H1 (cell line): ENCODE results near the gene TRMT10C. TPM values are rescaled to one million over a fixed set of nuclear protein-coding genes. Genes with fewer than 3 reads are reported as not detected.

Experiments
- CHD7 ChIP-seq: fragments of 300-600 bp; sonication (generic); IDR thresholded peaks from 2 replicates; pipeline ENCODE4 v1.7.1; 2012; ENCODE audit warnings: low read length, moderate library complexity, mild to moderate bottlenecking, inconsistent platforms; ENCODE audit not compliant: insufficient replicate concordance
- CTBP2 ChIP-seq: IDR thresholded peaks from 2 replicates; pipeline ENCODE4 v1.7.0; 2011; ENCODE audit warnings: borderline replicate concordance, mild to moderate bottlenecking, moderate library complexity, mixed read lengths, low read length; ENCODE audit not compliant: insufficient read depth, insufficient read length
- E2F6 ChIP-seq: IDR thresholded peaks from 2 replicates; pipeline ENCODE4 v1.6.1; 2012; ENCODE audit warnings: inconsistent platforms
- FOSL1 ChIP-seq: IDR thresholded peaks from 2 replicates; pipeline ENCODE4 v1.6.1; 2011; ENCODE audit warnings: mild to moderate bottlenecking, low read depth, low read length, moderate library complexity; ENCODE audit not compliant: insufficient read depth
- NANOG ChIP-seq: IDR thresholded peaks from 2 replicates; pipeline ENCODE4 v1.6.1; 2011; ENCODE audit warnings: low read length, low read depth, mild to moderate bottlenecking, inconsistent platforms; ENCODE audit not compliant: insufficient read depth, poor library complexity, severe bottlenecking
- ZNF274 ChIP-seq: IDR thresholded peaks from 2 replicates; pipeline ENCODE4 v1.7.0; 2012; ENCODE audit warnings: low read length, borderline replicate concordance; ENCODE audit errors: extremely low read depth
- polyA plus RNA-seq, 7 experiments: library from polyadenylated mRNA; depleted of rRNA in 3 of 7; stranded (reverse) in 5 of 7; unstranded in 2 of 7; fragments of >200 nt in 5 of 7; fragments of 200-250 nt in 2 of 7; gene quantifications; 1 replicate in 5 of 7; 2 replicates in 1 of 7; 4 replicates in 1 of 7; pipeline versions ENCODE4 v1.2.1 to v1.2.3, GENCODE V29; 2011 to 2013; ENCODE audit warnings: missing spikeins in 2 of 7, mixed read lengths in 2 of 7
- total RNA-seq: library from RNA; stranded (reverse); fragmentation: NEBNext Ultra II Directional; extraction: Animal tissue kit (Norgen Biotek cat#: 25700); gene quantifications from 2 replicates; pipeline ENCODE4 v1.2.1, GENCODE V29; 2021

The TRMT10C gene
- total and polyA plus RNA-seq, 2 of the 8 experiments (the other 6 are each of a cell fraction or from before 2014, with no cell fraction given), result 27.4 to 55.9 TPM

DNA sequence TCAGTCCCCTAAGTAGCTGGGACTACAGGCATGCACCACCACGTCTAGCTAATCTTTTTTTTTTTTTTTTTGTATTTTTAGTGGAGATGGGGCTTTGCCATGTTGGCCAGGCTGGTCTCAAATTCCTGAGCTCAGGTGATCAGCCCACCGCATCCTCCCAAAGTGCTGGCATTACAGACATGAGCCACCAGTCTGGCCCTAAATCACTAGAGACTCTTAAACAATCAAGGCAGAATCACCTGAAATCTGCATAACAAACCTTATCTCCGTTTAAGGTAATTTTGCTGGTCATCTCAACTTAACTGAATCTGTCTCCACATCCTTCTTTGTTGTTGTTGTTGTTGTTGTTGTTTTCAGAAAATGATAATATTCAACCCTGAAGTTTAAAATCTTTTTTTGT, 5.6 kb upstream of the TRMT10C start (continued):
- no peak for TF ChIP-seq CHD7
- TF ChIP-seq E2F6, result no peak
- no peak for TF ChIP-seq FOSL1
- TF ChIP-seq NANOG, result peak; percentile 74
- no peak for TF ChIP-seq ZNF274
- no peak for TF ChIP-seq CTBP2
